Measurements from ENCODE around the gene CLUH.
"Not testable (repeated sequence)": the region's sequence is repeated elsewhere in the genome, so short reads cannot be mapped to it uniquely, and the experiment has no call there.

Gene CLUH

GRCh38 chr17:2687074-2687418 is 24.5 kb downstream of the CLUH start:
- DNase-seq (ENCODE audit: low read depth) = no peak

- DNase-seq (ENCODE audit: low read depth) = no peak
These were observed 25.9 kb downstream of the CLUH start for GRCh38 chr17:2685696-2686095.

GRCh38 chr17:2684549-2684948 is 27.0 kb downstream of the CLUH start:
- DNase-seq (ENCODE audit: low read depth) = no peak

- no peak for DNase-seq (ENCODE audit: low read depth)
These were observed 27.7 kb downstream of the CLUH start for GRCh38 chr17:2683912-2684311.

GRCh38 chr17:2682176-2682938 is 29.2 kb downstream of the CLUH start:
- no peak for DNase-seq (ENCODE audit: low read depth)

- DNase-seq (ENCODE audit: low read depth) = no peak
These were observed 29.9 kb downstream of the CLUH start for GRCh38 chr17:2681650-2682049.

- no peak for DNase-seq (ENCODE audit: low read depth)
These were observed 30.6 kb downstream of the CLUH start for GRCh38 chr17:2680961-2681360.

GRCh38 chr17:2679247-2679646 is 32.3 kb downstream of the CLUH start:
- DNase-seq (ENCODE audit: low read depth) = not testable (repeated sequence)

- no peak for DNase-seq (ENCODE audit: low read depth)
These were observed 39.5 kb downstream of the CLUH start for GRCh38 chr17:2672026-2672425.

- not testable (repeated sequence) for DNase-seq (ENCODE audit: low read depth)
These were observed 51.2 kb downstream of the CLUH start for GRCh38 chr17:2660410-2660809.

GRCh38 chr17:2659337-2659736 is 52.2 kb downstream of the CLUH start:
- DNase-seq (ENCODE audit: low read depth) = not testable (repeated sequence)

- DNase-seq (ENCODE audit: low read depth) = no peak
These were observed 55.3 kb downstream of the CLUH start for GRCh38 chr17:2656283-2656682.

GRCh38 chr17:2655546-2655945 is 56.0 kb downstream of the CLUH start:
- DNase-seq (ENCODE audit: low read depth) = no peak

- DNase-seq (ENCODE audit: low read depth) = not testable (repeated sequence)
These were observed 58.7 kb downstream of the CLUH start for GRCh38 chr17:2652911-2653310.

GRCh38 chr17:2649191-2649590 is 62.4 kb downstream of the CLUH start:
- DNase-seq (ENCODE audit: low read depth) = no peak

- DNase-seq (ENCODE audit: low read depth) = no peak
These were observed 63.6 kb downstream of the CLUH start for GRCh38 chr17:2647957-2648356.

GRCh38 chr17:2644971-2645370 is 66.6 kb downstream of the CLUH start:
- DNase-seq (ENCODE audit: low read depth) = no peak

Data from activated gamma-delta T cell treated with anti-CD3 and anti-CD28 coated beads, Interleukin-2, amount 50 U/mL, for 16 hours (primary cell).